ENCODE measurements around the gene PTPRD.
A peak's percentile ranks its signal among the peaks of the same experiment; 100 is the strongest.

Gene PTPRD

GRCh38 chr9:9847750-9848149, 765.1 kb downstream of the PTPRD start:
- DNase-seq, result no peak

GRCh38 chr9:9846557-9846956, 766.2 kb downstream of the PTPRD start:
- no peak for DNase-seq

GRCh38 chr9:9820436-9820835, 792.4 kb downstream of the PTPRD start:
- no peak for DNase-seq

GRCh38 chr9:9819886-9820285, 792.9 kb downstream of the PTPRD start:
- no peak for DNase-seq

- DNase-seq, result no peak
Measured at GRCh38 chr9:9817176-9817575, 795.6 kb downstream of the PTPRD start.

GRCh38 chr9:9804109-9804508, 808.7 kb downstream of the PTPRD start:
- DNase-seq, result no peak

- no peak for DNase-seq
Measured at GRCh38 chr9:9799287-9799686, 813.5 kb downstream of the PTPRD start.

- no peak for DNase-seq
Measured at GRCh38 chr9:9792144-9792857, 820.5 kb downstream of the PTPRD start.

GRCh38 chr9:9791611-9792010, 821.2 kb downstream of the PTPRD start:
- peak; percentile 63 for DNase-seq

- peak; percentile 83 for DNase-seq
Measured at GRCh38 chr9:9790216-9790872, 822.5 kb downstream of the PTPRD start.

- no peak for DNase-seq
Measured at GRCh38 chr9:9783711-9784110, 829.1 kb downstream of the PTPRD start.

GRCh38 chr9:9783211-9783610, 829.6 kb downstream of the PTPRD start:
- DNase-seq, result no peak

GRCh38 chr9:9778293-9778692, 834.5 kb downstream of the PTPRD start:
- DNase-seq, result no peak

GRCh38 chr9:9774471-9774870, 838.3 kb downstream of the PTPRD start:
- no peak for DNase-seq

- DNase-seq, result no peak
Measured at GRCh38 chr9:9771314-9771713, 841.5 kb downstream of the PTPRD start.

- no peak for DNase-seq
Measured at GRCh38 chr9:9764821-9765220, 848.0 kb downstream of the PTPRD start.

- no peak for DNase-seq
Measured at GRCh38 chr9:9754186-9754585, 858.6 kb downstream of the PTPRD start.

GRCh38 chr9:9753266-9753665, 859.5 kb downstream of the PTPRD start:
- DNase-seq, result no peak

- DNase-seq, result peak; percentile 32
Measured at GRCh38 chr9:9752722-9753121, 860.1 kb downstream of the PTPRD start.

GRCh38 chr9:9751996-9752395, 860.8 kb downstream of the PTPRD start:
- DNase-seq, result no peak

- DNase-seq, result no peak
Measured at GRCh38 chr9:9750719-9751118, 862.1 kb downstream of the PTPRD start.

GRCh38 chr9:9749591-9749990, 863.2 kb downstream of the PTPRD start:
- DNase-seq, result no peak

GRCh38 chr9:9747787-9748186, 865.0 kb downstream of the PTPRD start:
- DNase-seq, result no peak

- DNase-seq, result no peak
Measured at GRCh38 chr9:9746826-9747225, 866.0 kb downstream of the PTPRD start.

- DNase-seq, result no peak
Measured at GRCh38 chr9:9743822-9744221, 869.0 kb downstream of the PTPRD start.

Measured in eye (tissue), 1 donor.